Measurements from ENCODE around the gene COL8A1. TPM values are rescaled to one million over a fixed set of nuclear protein-coding genes. Genes with fewer than 3 reads are reported as not detected.

Gene COL8A1
- total and polyA plus RNA-seq, 5 donors = 16.5 to 57.5 (median 34.4) TPM

DNA sequence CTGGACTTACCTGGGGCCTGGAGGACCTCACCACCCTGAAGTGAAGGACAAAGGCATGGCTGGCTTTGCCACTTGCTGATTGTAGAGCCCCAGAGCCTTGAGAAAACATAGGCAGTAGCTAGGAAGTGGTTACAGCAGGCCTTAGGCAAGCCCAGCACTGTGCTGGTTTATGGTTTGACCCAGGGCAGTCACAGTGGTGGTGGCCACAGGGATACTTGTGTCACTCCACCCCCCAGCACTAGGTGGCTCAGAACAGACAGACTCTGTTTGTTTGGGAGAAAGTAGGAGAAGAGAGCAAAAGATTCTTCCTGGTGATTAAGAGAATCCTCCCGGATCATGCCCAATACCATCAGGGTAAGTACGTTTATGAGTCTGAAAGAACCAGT is 13.2 kb upstream of the COL8A1 start:
- Histone ChIP-seq H3K27ac (ENCODE audit: low read length) (no peak overlapping the region), H3K4me1 (ENCODE audit: control insufficient read depth, insufficient read depth, low read length) (no peaks in the 10 kb centered on the region), H3K9me3 (ENCODE audit: control insufficient read depth, low read length) (no peaks in the 10 kb centered on the region), H3K4me3 (ENCODE audit: low read length) (no peak overlapping the region), H3K27me3 (ENCODE audit: control insufficient read depth, insufficient read depth) (no peaks in the 10 kb centered on the region)
- intact Hi-C loops (cut with DNase I) = no loop called here
- DNase-seq (no peak), ATAC-seq (peak in 1 of 2 donors; percentile 28)
- WGBS = 91% methylated on average over 2 of the region's 2 CpGs

DNA sequence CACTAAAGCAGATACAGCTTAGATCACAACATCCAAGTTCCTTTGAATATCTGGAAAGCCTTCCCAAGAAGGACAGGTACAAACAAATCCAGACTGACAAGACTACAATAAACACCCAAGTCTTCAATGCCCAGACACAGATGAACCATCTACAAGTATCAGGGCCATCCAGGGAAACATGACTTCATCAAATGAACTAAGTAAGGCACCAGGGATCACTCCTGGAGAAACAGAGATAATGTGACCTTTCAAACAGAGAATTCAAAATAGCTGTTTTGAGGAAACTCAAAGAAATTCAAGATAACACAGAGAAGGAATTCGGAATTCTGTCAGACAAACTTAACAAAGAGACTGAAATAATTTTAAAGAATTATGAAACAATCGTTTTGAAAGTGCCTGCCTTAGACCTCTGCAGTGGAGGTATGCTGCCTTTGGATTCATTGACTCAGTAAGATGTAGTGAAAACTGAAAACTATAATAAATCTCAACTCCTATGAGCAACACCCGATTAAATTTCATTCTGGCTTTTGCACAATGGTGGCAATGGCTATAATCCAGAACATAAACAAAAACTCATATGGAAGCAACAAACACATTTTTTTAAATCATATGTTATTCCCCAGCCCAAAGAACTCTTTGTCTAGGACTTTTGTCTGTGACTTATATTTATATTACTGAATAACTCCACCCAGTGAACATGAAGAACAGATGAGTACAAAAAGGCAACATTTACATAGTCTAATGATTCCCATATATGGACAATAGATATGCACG is 12.6 kb upstream of the COL8A1 start:
- no peak overlapping the region for H3K27ac ChIP-seq (ENCODE audit: low read length)
- DNase-seq = no peak
- no peaks in the 10 kb centered on the region for H3K4me1 ChIP-seq (ENCODE audit: control insufficient read depth, insufficient read depth, low read length)
- H3K9me3 ChIP-seq (ENCODE audit: control insufficient read depth, low read length) = no peaks in the 10 kb centered on the region
- intact Hi-C loops (cut with DNase I) = no loop called here
- peak in 1 of 2 donors; percentile 66 for ATAC-seq
- H3K4me3 ChIP-seq (ENCODE audit: low read length) = no peak overlapping the region
- H3K27me3 ChIP-seq (ENCODE audit: control insufficient read depth, insufficient read depth) = no peaks in the 10 kb centered on the region
- WGBS = 49% methylated on average over 4 of the region's 4 CpGs

DNA sequence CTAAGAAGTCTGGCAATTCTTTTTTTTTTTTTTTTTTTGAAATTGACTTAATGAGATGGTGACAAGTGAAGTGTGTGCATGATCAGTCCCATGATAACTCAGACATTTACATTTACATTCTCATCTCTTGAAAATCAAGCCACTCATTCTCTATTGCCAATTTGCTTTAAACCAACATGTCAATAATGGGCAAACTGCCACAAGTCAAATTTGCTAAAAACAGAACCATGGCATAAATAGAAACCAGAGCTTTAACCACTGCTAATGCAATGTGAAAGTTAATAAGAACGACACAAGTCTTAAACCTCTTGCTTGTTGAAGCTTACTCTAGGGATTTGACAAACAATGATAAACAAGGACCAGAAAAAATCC is 12.0 kb upstream of the COL8A1 start:
- 66% methylated on average over 1 of the region's 1 CpG for WGBS
- ATAC-seq = no peak

DNA sequence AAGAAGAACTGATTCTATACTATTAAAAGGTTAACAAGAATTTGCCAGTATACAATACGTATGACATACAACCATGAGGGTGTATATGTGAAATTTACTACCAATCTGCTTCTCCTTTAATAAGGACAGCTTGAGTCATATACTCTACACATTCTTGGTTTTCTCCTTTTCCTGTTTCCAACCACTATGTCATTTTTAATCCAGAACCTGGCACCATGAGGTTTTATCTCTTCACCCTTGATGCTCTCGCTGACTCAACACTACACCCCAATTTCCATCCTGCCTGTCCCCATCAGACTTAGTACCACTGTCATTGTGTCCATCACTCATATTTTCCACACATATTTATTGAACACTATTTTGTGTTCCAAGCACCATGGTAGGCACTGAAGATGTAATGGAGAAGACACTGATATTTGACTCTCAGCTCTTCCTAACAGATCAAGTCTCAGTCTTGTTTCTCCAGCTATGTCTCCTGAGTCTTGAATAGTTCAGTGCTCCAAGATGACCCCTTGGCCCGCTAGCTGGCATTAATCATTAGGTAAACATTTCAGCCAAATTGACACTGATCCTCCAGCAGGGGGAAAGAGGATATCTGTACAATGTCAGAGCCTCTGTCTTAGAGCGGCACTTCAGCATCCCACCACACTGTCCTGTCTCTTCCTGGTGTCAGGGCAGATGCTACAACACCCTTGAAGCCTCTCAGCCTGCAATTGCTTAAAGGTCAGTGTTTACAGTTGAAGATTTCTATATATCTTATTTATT is 11.2 kb upstream of the COL8A1 start:
- DNase-seq (no peak), ATAC-seq (no peak)
- no peak overlapping the region for H3K4me3 ChIP-seq (ENCODE audit: low read length)
- intact Hi-C loops (cut with DNase I) = no loop called here
- H3K27me3 ChIP-seq (ENCODE audit: control insufficient read depth, insufficient read depth) = no peaks in the 10 kb centered on the region
- WGBS = 66% methylated on average over 4 of the region's 4 CpGs
- H3K27ac ChIP-seq (ENCODE audit: low read length) = no peak overlapping the region
- H3K9me3 ChIP-seq (ENCODE audit: control insufficient read depth, low read length) = no peaks in the 10 kb centered on the region
- H3K4me1 ChIP-seq (ENCODE audit: control insufficient read depth, insufficient read depth, low read length) = no peaks in the 10 kb centered on the region

More for the DNA sequence above, 12.0 kb upstream of the COL8A1 start:
- H3K27ac ChIP-seq (ENCODE audit: low read length) = no peak overlapping the region
- no peaks in the 10 kb centered on the region for H3K4me1 ChIP-seq (ENCODE audit: control insufficient read depth, insufficient read depth, low read length)
- no peak for DNase-seq
- no peaks in the 10 kb centered on the region for H3K9me3 ChIP-seq (ENCODE audit: control insufficient read depth, low read length)
- H3K4me3 ChIP-seq (ENCODE audit: low read length) = no peak overlapping the region
- intact Hi-C loops (cut with DNase I) = no loop called here
- no peaks in the 10 kb centered on the region for H3K27me3 ChIP-seq (ENCODE audit: control insufficient read depth, insufficient read depth)

DNA sequence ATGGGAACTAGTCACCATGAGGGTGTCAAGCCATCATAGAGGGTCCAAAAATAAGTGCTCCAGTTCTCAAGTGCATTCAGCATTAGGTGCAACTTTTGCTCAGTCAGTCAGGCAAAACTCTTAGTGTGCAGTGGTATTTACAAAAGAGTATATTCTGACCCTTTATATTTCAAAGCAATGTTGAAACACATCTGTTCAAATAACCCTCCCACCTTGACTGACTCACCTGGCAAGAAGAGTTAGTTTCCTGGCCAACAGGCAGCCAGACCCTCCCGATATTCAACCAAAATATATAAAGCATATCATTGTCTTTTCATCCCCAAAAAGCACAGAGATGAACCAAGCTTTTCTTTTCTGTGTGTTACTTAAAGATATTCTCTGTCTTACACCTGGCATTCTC is 7.6 kb upstream of the COL8A1 start:
- intact Hi-C loops (cut with DNase I) = no loop called here
- Histone ChIP-seq H3K27ac (ENCODE audit: low read length) (no peak overlapping the region), H3K9me3 (ENCODE audit: control insufficient read depth, low read length) (no peaks in the 10 kb centered on the region), H3K27me3 (ENCODE audit: control insufficient read depth, insufficient read depth) (no peaks in the 10 kb centered on the region), H3K4me3 (ENCODE audit: low read length) (no peak overlapping the region), H3K4me1 (ENCODE audit: control insufficient read depth, insufficient read depth, low read length) (no peaks in the 10 kb centered on the region)
- WGBS = 82% methylated on average over 1 of the region's 1 CpG
- DNase-seq = no peak
- ATAC-seq = no peak

DNA sequence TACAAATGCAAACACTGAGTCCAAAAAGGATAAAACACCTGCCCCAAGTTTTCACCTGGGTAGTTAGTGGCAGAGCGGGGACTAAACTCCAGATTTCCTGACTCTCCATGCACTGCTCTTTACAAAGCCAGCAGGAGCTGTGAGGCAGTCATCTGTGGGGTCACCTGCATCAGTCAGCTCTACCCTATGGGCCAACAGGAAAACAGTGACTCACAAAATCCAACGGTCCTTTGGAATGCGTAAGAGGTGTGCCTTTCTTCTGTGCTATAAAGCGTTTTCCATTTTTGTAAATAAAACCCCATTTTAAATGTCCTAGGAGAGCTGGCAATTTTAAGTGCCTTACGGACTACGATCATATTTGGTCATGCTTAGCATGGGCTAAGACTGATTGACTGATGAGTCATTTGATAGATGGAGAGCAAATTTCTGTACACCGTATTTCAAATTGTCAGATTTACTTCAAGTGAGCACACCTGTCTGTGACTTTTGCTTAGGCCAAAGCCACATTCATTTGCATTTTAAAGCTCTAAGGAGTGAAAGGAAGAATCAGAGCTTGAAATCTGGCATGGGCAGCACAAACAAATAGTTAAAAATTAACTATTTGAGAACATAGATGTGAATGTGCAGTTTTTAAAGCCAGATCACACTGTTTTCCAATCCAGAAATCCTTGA is 4.4 kb upstream of the COL8A1 start:
- H3K27me3 ChIP-seq (ENCODE audit: control insufficient read depth, insufficient read depth) = no peaks in the 10 kb centered on the region
- 86% methylated on average over 7 of the region's 7 CpGs for WGBS
- ATAC-seq (no peak), DNase-seq (no peak)
- no peak overlapping the region for H3K4me3 ChIP-seq (ENCODE audit: low read length)
- H3K27ac ChIP-seq (ENCODE audit: low read length) = no peak overlapping the region
- H3K9me3 ChIP-seq (ENCODE audit: control insufficient read depth, low read length) = no peaks in the 10 kb centered on the region
- H3K4me1 ChIP-seq (ENCODE audit: control insufficient read depth, insufficient read depth, low read length) = no peaks in the 10 kb centered on the region
- intact Hi-C loops (cut with DNase I) = no loop called here

DNA sequence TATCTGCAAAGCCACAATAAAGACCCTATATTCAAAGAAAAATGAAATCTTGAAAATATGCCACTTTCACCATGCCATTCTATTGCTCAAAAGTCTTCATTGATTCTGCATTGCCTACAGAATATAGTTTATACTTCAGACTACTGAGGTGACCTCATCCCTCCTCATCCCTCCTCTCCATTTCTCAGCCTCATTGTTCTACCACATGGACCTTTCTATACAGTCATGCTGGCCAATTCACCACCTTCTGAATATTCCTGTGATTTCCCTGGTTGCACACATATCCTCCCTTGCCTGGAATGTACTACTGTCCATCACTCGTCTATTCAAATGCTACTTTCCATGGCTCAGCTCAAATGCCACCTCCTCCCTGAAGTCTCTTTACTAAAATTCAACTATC is 3.5 kb upstream of the COL8A1 start:
- Histone ChIP-seq H3K4me3 (ENCODE audit: low read length) (no peak overlapping the region), H3K27me3 (ENCODE audit: control insufficient read depth, insufficient read depth) (no peaks in the 10 kb centered on the region), H3K27ac (ENCODE audit: low read length) (no peak overlapping the region), H3K4me1 (ENCODE audit: control insufficient read depth, insufficient read depth, low read length) (no peaks in the 10 kb centered on the region), H3K9me3 (ENCODE audit: control insufficient read depth, low read length) (no peaks in the 10 kb centered on the region)
- ATAC-seq (no peak), DNase-seq (no peak)
- WGBS = 86% methylated on average over 1 of the region's 1 CpG
- intact Hi-C loops (cut with DNase I) = no loop called here

DNA sequence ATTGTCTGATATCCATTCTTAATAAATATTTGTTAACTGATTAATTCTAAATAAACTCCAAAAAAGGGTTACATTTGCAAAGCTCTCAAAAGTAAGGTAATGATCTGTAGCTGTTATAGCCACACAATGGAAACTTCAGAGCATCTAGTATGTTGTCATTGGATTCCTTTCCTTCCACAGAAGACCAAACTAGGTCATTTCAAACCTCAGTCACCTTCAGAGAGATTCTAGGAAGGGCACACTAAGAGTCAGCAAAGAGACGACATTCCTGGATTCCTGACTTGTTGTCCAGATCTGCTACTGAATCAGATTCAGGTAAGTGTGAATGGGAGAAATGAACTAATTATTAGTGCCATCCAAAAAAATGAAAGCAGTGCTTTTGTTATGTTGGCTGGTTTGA is 3.0 kb upstream of the COL8A1 start:
- Histone ChIP-seq H3K27me3 (ENCODE audit: control insufficient read depth, insufficient read depth) (no peaks in the 10 kb centered on the region), H3K9me3 (ENCODE audit: control insufficient read depth, low read length) (no peaks in the 10 kb centered on the region), H3K4me3 (ENCODE audit: low read length) (no peak overlapping the region), H3K4me1 (ENCODE audit: control insufficient read depth, insufficient read depth, low read length) (no peaks in the 10 kb centered on the region), H3K27ac (ENCODE audit: low read length) (no peak overlapping the region)
- ATAC-seq (no peak), DNase-seq (no peak)
- WGBS = 79% methylated on average over 1 of the region's 1 CpG
- intact Hi-C loops (cut with DNase I) = no loop called here

DNA sequence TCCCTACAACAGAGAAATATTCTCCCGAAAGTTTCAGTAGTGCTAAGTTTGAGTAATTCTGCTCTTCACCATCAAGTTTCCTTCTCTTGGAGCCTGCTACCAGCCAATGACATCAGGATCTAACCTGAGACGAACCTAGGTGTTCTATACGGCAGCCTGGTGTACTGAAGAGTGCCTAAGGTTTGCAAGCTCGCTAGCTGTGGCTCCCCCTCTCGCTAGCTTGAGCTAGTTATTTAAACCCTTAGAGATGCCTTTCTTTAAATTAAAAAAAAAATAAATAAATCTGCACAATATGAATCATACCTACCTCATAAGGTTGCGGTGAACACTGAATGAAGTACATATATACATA is 1.4 kb upstream of the COL8A1 start:
- Histone ChIP-seq H3K27me3 (ENCODE audit: control insufficient read depth, insufficient read depth) (no peaks in the 10 kb centered on the region), H3K4me1 (ENCODE audit: control insufficient read depth, insufficient read depth, low read length) (no peaks in the 10 kb centered on the region), H3K4me3 (ENCODE audit: low read length) (peak overlapping the region; percentile 73), H3K9me3 (ENCODE audit: control insufficient read depth, low read length) (no peaks in the 10 kb centered on the region), H3K27ac (ENCODE audit: low read length) (no peak overlapping the region)
- 10% methylated on average over 6 of the region's 6 CpGs for WGBS
- DNase-seq = no peak
- peak in 1 of 2 donors; percentile 11 for ATAC-seq
- intact Hi-C loops (cut with DNase I) = no loop called here

DNA sequence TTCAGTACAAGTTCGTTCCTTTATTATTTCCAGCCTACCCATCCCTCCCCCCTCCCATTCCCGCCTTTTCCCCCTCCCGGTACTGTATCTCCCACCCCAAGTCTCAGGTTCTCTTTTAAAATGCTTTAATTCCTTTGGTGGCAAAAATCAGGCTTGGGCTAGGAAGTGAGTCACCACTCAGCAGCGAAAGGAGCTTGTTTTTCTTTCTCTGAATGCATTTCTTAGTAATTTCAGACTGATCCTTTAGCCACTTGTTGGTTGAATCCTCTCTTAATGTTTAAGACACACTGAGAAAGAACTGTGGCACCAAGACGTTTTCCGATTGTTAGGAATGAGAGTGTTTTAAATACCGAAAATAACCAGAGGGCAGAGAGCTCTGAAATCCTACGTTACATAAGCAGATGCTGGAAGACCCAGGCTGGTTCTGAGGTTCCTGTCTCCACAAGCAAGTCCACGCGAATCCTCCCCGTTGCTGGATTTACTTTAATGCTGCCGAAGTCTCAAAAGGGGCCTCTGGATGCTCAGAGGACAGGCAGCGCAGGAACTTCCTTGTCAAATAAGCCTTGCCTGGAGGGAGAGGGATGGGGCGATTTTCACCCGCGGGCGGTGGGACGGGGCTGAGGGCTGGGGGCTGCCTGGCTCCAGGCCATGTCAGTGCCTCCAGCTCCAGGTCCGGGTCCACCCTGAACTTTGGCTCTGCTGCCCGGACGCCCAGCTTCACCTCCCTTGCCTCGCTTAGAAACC is 854 bp upstream of the COL8A1 start:
- 1% methylated on average over 22 of the region's 22 CpGs for WGBS
- intact Hi-C loops (cut with DNase I) = no loop called here
- DNase-seq = peak; percentile 20 to 65 (median 64)
- peak overlapping the region; percentile 73 for H3K4me3 ChIP-seq (ENCODE audit: low read length)
- H3K27me3 ChIP-seq (ENCODE audit: control insufficient read depth, insufficient read depth) = no peaks in the 10 kb centered on the region
- no peaks in the 10 kb centered on the region for H3K4me1 ChIP-seq (ENCODE audit: control insufficient read depth, insufficient read depth, low read length)
- H3K27ac ChIP-seq (ENCODE audit: low read length) = peak overlapping the region; percentile 73
- peak; percentile 54 to 62 for ATAC-seq
- H3K9me3 ChIP-seq (ENCODE audit: control insufficient read depth, low read length) = no peaks in the 10 kb centered on the region

DNA sequence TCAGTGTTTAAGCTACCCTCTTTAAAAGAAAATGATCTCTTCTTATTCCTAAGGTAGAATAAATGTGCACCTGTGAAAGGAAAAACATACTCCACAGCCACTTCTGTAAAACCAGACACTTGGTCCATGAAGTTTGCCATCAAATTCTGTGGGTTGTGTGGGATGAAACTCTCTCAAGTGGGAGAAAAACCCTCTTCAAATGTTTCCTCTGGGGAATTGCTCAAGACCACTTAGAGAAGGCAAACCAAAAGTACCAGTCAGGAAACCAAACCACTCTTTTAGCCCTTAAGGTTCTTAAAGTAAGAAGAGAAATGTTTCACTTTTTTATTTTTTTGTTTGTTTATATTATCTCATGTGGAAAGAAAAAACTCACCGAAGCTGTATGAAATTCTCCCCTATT is 1.2 kb downstream of the COL8A1 start:
- H3K9me3 ChIP-seq (ENCODE audit: control insufficient read depth, low read length) = no peaks in the 10 kb centered on the region
- no peaks in the 10 kb centered on the region for H3K27me3 ChIP-seq (ENCODE audit: control insufficient read depth, insufficient read depth)
- peak overlapping the region; percentile 73 for H3K4me3 ChIP-seq (ENCODE audit: low read length)
- DNase-seq = no peak
- ATAC-seq = no peak
- no peak overlapping the region for H3K27ac ChIP-seq (ENCODE audit: low read length)
- 46% methylated on average over 1 of the region's 1 CpG for WGBS
- H3K4me1 ChIP-seq (ENCODE audit: control insufficient read depth, insufficient read depth, low read length) = no peaks in the 10 kb centered on the region
- intact Hi-C loops (cut with DNase I) = no loop called here

Measured in right cardiac atrium (tissue), 5 donors.